ENCODE data around the gene FOXL2. TPM values are rescaled to one million over a fixed set of nuclear protein-coding genes. Genes with fewer than 3 reads are reported as not detected.

FOXL2 gene
- total and polyA plus RNA-seq, 9 donors, result 0.05 to 0.09 (median 0.05) TPM; not detected in 6

DNA sequence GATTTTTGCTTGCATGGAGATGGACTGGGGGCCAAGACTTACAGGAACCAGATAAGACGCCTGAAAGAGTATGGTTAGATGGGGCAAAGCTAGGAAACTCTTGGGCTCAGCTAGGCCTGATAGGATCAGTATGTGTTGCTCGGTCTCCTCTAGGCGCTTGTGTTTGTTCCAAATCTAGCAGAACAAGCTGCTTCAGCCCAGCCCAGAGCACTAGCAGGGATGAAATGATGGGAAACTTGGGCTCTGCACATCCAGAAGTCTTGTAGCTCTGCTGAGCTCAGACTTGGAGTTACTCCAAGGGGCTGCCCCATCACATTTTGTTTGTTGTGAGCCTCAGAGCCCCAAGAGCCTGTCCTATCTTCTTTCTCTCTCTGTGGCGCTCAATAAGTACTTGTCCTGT lies 34.7 kb downstream of the FOXL2 start:
- Histone ChIP-seq H3K4me1 (ENCODE audit: control insufficient read depth, insufficient read depth, low read length) (peaks cover 8% of the 10 kb centered on the region), H3K36me3 (ENCODE audit: control insufficient read depth, insufficient read depth, low read length) (no peaks in the 10 kb centered on the region), H3K4me3 (ENCODE audit: low read length) (no peak overlapping the region), H3K27me3 (ENCODE audit: control insufficient read depth, insufficient read depth, low read length) (no peaks in the 10 kb centered on the region), H3K27ac (ENCODE audit: low read length) (no peak overlapping the region), H3K9me3 (replicated peaks; ENCODE audit: control insufficient read depth, low read depth, low read length) (no peaks in the 10 kb centered on the region)
- WGBS (ENCODE audit: insufficient coverage), result 66% methylated on average over 3 of the region's 4 CpGs
- peak; percentile 22 for DNase-seq

GRCh38 chr3:138911621-138912020 lies 35.3 kb downstream of the FOXL2 start:
- H3K36me3 ChIP-seq (ENCODE audit: control insufficient read depth, insufficient read depth, low read length), result no peaks in the 10 kb centered on the region

GRCh38 chr3:138909904-138910303 lies 37.0 kb downstream of the FOXL2 start:
- peaks cover 3% of the 10 kb centered on the region for H3K4me1 ChIP-seq (ENCODE audit: control insufficient read depth, insufficient read depth, low read length)
- no peak for DNase-seq
- no peak overlapping the region for H3K4me3 ChIP-seq (ENCODE audit: low read length)
- H3K9me3 ChIP-seq (replicated peaks; ENCODE audit: control insufficient read depth, low read depth, low read length), result no peaks in the 10 kb centered on the region
- no peaks in the 10 kb centered on the region for H3K36me3 ChIP-seq (ENCODE audit: control insufficient read depth, insufficient read depth, low read length)
- H3K27me3 ChIP-seq (ENCODE audit: control insufficient read depth, insufficient read depth, low read length), result no peaks in the 10 kb centered on the region
- no peak overlapping the region for H3K27ac ChIP-seq (ENCODE audit: low read length)

More at GRCh38 chr3:138911621-138912020, 35.3 kb downstream of the FOXL2 start:
- Histone ChIP-seq H3K4me1 (ENCODE audit: control insufficient read depth, insufficient read depth, low read length) (peaks cover 8% of the 10 kb centered on the region), H3K27ac (ENCODE audit: low read length) (no peak overlapping the region), H3K9me3 (replicated peaks; ENCODE audit: control insufficient read depth, low read depth, low read length) (no peaks in the 10 kb centered on the region), H3K4me3 (ENCODE audit: low read length) (no peak overlapping the region), H3K27me3 (ENCODE audit: control insufficient read depth, insufficient read depth, low read length) (no peaks in the 10 kb centered on the region)
- WGBS (ENCODE audit: insufficient coverage), result no CpG with 5 or more reads among the region's 1 CpG
- no peak for DNase-seq

DNA sequence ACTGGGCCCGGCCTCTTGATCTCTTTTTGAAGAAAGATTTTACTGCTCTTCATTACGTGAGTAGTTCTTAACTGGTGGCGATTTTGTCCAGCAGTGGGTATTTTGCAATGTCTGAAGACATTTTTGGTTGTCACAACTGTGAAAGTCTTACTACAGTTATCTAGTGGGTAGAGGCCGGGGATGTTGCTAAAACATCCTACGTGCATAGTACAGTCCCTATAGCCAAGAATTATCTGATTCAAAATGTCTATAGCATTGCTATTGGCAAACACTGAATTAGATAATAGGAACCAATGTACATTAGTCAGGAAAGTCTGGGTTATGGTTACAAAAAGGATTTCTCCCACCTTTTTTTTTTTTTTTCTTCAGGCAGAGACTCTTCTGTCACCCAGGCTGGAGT lies 38.1 kb downstream of the FOXL2 start:
- H3K4me3 ChIP-seq (ENCODE audit: low read length), result no peak overlapping the region
- no peaks in the 10 kb centered on the region for H3K9me3 ChIP-seq (replicated peaks; ENCODE audit: control insufficient read depth, low read depth, low read length)
- no peak for DNase-seq
- no peaks in the 10 kb centered on the region for H3K36me3 ChIP-seq (ENCODE audit: control insufficient read depth, insufficient read depth, low read length)
- no peak overlapping the region for H3K27ac ChIP-seq (ENCODE audit: low read length)
- H3K27me3 ChIP-seq (ENCODE audit: control insufficient read depth, insufficient read depth, low read length), result no peaks in the 10 kb centered on the region
- no CpG with 5 or more reads among the region's 5 CpGs for WGBS (ENCODE audit: insufficient coverage)
- H3K4me1 ChIP-seq (ENCODE audit: control insufficient read depth, insufficient read depth, low read length), result no peaks in the 10 kb centered on the region

DNA sequence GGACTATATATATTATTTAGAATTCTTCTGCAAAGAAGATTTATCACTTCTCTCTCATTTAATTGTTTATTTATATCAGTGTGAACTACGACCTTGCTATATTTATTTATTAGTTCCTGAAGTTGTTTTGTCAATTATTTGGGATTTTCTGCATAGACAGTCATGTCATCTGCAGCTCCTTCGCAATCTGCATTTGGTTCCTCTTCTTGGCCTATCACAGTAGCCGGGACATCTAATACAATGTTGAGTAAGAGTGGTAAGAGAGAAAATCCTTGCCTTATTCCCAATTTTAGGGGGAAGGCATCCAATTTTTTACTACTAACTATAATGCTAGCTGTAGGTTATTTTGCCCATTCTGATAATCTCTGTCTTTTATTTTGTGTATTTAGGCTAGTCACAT lies 39.4 kb downstream of the FOXL2 start:
- no peaks in the 10 kb centered on the region for H3K36me3 ChIP-seq (ENCODE audit: control insufficient read depth, insufficient read depth, low read length)
- H3K4me1 ChIP-seq (ENCODE audit: control insufficient read depth, insufficient read depth, low read length), result no peaks in the 10 kb centered on the region
- H3K27ac ChIP-seq (ENCODE audit: low read length), result no peak overlapping the region
- no peaks in the 10 kb centered on the region for H3K9me3 ChIP-seq (replicated peaks; ENCODE audit: control insufficient read depth, low read depth, low read length)
- WGBS (ENCODE audit: insufficient coverage), result no CpG with 5 or more reads among the region's 3 CpGs
- H3K4me3 ChIP-seq (ENCODE audit: low read length), result no peak overlapping the region
- no peaks in the 10 kb centered on the region for H3K27me3 ChIP-seq (ENCODE audit: control insufficient read depth, insufficient read depth, low read length)
- no peak for DNase-seq

DNA sequence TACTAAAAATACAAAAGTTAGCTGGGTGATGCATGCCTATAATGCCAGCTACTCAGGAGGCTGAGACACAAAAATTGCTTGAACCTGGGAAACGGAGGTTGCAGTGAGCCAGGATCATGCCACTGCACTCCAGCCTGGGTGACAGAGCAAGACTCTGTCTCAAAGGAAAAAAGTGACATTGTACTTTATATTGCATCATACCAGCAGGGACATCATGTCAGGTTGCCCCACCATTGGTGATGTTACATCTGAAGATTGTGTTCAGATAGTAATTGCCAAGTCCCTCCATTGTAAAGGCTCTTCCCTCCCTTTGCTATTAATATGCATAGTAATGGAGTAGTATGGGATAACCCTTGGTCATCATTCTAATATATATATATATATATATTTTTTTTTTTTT lies 44.8 kb downstream of the FOXL2 start:
- no peak overlapping the region for H3K4me3 ChIP-seq (ENCODE audit: low read length)
- no peaks in the 10 kb centered on the region for H3K36me3 ChIP-seq (ENCODE audit: control insufficient read depth, insufficient read depth, low read length)
- no CpG with 5 or more reads among the region's 1 CpG for WGBS (ENCODE audit: insufficient coverage)
- H3K27ac ChIP-seq (ENCODE audit: low read length), result no peak overlapping the region
- no peaks in the 10 kb centered on the region for H3K27me3 ChIP-seq (ENCODE audit: control insufficient read depth, insufficient read depth, low read length)
- no peaks in the 10 kb centered on the region for H3K9me3 ChIP-seq (replicated peaks; ENCODE audit: control insufficient read depth, low read depth, low read length)
- H3K4me1 ChIP-seq (ENCODE audit: control insufficient read depth, insufficient read depth, low read length), result peaks cover 16% of the 10 kb centered on the region
- no peak for DNase-seq

DNA sequence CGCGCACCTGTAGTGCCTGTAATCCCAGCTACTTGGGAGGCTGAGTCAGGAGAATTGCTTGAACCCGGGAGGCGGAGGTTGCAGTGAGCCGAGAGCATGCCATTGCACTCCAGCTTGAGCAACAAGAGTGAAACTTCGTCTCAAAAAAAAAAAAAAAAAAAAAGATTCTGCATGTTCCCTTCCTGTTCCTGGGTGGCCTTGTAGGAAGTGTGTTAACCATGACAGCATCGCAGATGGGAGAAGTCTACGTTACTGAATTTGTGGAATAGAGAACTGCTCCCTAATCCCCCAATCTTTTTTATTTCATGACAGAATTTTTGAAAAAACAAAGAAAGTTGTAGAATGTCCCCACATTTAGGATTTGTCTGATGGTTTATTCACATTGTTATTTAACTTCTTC lies 45.4 kb downstream of the FOXL2 start:
- Histone ChIP-seq H3K4me3 (ENCODE audit: low read length) (no peak overlapping the region), H3K27ac (ENCODE audit: low read length) (no peak overlapping the region), H3K4me1 (ENCODE audit: control insufficient read depth, insufficient read depth, low read length) (peaks cover 16% of the 10 kb centered on the region), H3K9me3 (replicated peaks; ENCODE audit: control insufficient read depth, low read depth, low read length) (no peaks in the 10 kb centered on the region), H3K36me3 (ENCODE audit: control insufficient read depth, insufficient read depth, low read length) (no peaks in the 10 kb centered on the region), H3K27me3 (ENCODE audit: control insufficient read depth, insufficient read depth, low read length) (no peaks in the 10 kb centered on the region)
- WGBS (ENCODE audit: insufficient coverage), result no CpG with 5 or more reads among the region's 8 CpGs
- peak; percentile 35 for DNase-seq

DNA sequence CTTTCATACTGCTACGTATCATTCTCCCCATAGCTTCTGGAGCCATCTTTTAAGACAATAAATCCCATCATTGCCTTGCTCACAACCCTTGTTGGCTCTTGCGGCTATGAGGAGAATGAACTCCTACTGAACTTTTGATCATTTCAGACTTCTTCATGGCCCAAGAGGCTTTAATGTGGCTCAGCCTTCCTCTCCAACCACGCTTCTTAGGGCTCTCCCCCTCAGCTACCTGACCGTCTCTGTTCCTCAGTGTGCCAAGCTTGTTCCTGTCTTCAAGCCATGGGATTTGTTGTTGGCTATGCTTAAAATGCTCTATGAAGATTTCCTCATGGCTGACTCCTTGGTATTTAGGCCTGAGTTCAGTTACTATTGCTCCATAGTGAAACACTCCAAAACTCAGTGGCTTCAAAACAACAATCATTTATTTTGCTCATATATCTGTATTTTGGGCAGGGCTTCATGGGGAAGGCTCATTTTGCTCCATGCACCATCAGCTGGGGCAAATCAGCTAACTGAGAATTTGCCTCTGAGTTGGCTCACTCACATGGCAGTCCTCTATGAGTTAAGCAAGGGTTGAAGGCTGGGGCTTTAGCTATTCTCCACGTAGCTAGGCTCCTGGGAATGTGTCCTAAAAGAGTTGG lies 47.5 kb downstream of the FOXL2 start:
- Histone ChIP-seq H3K4me1 (ENCODE audit: control insufficient read depth, insufficient read depth, low read length) (peaks cover 16% of the 10 kb centered on the region), H3K36me3 (ENCODE audit: control insufficient read depth, insufficient read depth, low read length) (no peaks in the 10 kb centered on the region), H3K9me3 (replicated peaks; ENCODE audit: control insufficient read depth, low read depth, low read length) (no peaks in the 10 kb centered on the region), H3K27me3 (ENCODE audit: control insufficient read depth, insufficient read depth, low read length) (no peaks in the 10 kb centered on the region), H3K4me3 (ENCODE audit: low read length) (no peak overlapping the region), H3K27ac (ENCODE audit: low read length) (no peak overlapping the region)
- peak; percentile 61 for DNase-seq
- WGBS (ENCODE audit: insufficient coverage), result 55% methylated on average over 3 of the region's 5 CpGs

DNA sequence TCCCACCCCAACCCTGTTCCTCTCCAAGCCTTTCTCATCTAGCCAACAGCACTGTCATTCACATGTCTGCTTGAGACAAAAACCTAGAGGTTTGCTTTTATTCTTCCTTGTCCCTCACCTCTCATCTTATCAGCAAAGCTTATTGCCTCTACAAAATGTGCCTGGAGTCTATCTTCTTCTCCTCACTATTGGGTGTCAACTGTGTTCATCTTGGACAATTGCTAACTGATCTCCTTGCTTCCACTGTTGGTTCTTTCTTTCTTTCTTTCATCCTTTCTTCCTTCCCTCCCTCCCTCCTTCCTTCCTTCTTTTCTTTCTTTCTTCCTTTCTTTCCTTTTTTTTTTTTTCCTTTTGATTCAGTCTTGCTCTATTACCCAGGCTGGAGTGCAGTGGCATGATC lies 48.2 kb downstream of the FOXL2 start:
- Histone ChIP-seq H3K36me3 (ENCODE audit: control insufficient read depth, insufficient read depth, low read length) (no peaks in the 10 kb centered on the region), H3K9me3 (replicated peaks; ENCODE audit: control insufficient read depth, low read depth, low read length) (no peaks in the 10 kb centered on the region), H3K4me3 (ENCODE audit: low read length) (no peak overlapping the region), H3K4me1 (ENCODE audit: control insufficient read depth, insufficient read depth, low read length) (peaks cover 16% of the 10 kb centered on the region), H3K27ac (ENCODE audit: low read length) (peak overlapping the region; percentile 55), H3K27me3 (ENCODE audit: control insufficient read depth, insufficient read depth, low read length) (no peaks in the 10 kb centered on the region)
- DNase-seq, result no peak

DNA sequence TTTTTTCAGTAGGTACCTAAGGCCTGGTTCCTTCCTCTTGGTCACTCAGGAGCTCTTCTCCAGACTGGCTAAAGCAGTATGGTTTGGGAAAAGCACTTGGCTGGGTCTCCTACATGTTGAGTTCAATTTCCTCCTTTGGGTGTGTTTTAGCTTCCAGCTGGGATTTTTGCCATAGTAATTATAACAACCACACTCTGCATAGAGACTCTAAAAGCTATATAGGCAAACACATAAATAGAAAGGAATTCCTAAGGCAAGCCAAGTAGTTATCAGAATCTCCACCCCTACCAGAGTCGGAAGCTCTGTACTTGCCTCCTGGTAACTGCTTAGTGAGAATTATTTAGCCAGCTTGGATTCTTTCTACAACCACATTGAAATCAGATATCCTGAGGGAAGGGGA lies 48.6 kb downstream of the FOXL2 start:
- Histone ChIP-seq H3K27ac (ENCODE audit: low read length) (peak overlapping the region; percentile 55), H3K4me1 (ENCODE audit: control insufficient read depth, insufficient read depth, low read length) (peaks cover 16% of the 10 kb centered on the region), H3K4me3 (ENCODE audit: low read length) (no peak overlapping the region), H3K9me3 (replicated peaks; ENCODE audit: control insufficient read depth, low read depth, low read length) (no peaks in the 10 kb centered on the region), H3K27me3 (ENCODE audit: control insufficient read depth, insufficient read depth, low read length) (no peaks in the 10 kb centered on the region), H3K36me3 (ENCODE audit: control insufficient read depth, insufficient read depth, low read length) (no peaks in the 10 kb centered on the region)
- WGBS (ENCODE audit: insufficient coverage), result no CpG with 5 or more reads among the region's 1 CpG
- peak; percentile 87 for DNase-seq

Data from muscle of leg (tissue), 11 donors.